GM19467 (cell line): ENCODE measurements around the gene MS4A14.
"Not testable (repeated sequence)": the region's sequence is repeated elsewhere in the genome, so short reads cannot be mapped to it uniquely, and the experiment has no call there.

Source experiments
- ATAC-seq: cut with Tn5 transposase; IDR thresholded peaks from one replicate; pipeline ENCODE4 v1.9.1; 2021; ENCODE audit warnings: mild to moderate bottlenecking, moderate library complexity; ENCODE audit not compliant: unreplicated experiment

MS4A14 gene

DNA sequence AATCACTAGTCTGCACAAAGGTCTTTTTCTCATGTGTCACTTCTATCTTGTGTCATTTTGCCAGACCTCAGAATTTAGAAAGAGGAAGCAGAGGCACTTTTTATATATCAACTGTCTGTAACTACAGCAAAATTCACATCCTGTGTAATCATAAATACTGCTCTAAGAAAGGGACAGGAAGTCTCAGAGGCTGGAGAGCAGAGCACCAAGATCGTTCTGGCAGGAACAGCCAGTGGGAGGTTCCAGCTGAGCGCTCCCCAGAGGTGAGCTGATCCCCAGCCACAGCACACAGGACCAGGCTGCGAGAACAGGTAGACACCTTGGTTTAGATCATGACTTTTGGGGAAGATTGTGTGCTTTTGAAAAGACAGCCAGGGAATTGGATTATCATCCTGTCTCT, 17.9 kb upstream of the MS4A14 start, which contains the start of gene MS4A7:
TSS of gene MS4A7 (plus strand) at position 179 of the 400 bp plus-strand sequence. CDS start 4,610 bp downstream, outside the sequence.
- ATAC-seq: peak; percentile 83

DNA sequence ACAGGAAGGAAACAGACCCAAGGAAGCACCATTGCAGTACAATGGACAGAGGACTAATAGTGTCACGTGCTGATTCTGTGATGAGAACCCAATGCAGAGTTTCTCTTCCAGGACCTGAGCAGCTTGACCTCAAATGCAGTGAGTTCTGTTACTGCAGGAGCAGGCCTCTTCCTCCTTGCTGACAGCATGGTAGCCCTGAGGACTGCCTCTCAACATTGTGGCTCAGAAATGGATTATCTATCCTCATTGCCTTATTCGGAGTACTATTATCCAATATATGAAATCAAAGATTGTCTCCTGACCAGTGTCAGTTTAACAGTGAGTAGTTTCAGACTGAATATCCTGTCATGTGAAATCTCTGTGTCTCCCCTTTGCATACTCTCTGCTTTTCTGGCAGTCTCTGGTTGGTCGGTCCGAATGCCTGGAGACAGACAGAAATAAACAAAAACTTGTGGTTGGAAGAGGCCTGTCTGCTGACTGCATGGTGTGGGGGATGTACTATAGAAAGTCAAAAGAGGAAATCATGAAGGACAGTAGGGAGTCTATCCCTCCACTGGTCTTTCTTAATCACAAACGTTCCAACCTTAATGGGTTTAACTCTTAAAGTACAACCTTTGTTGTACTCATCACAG, 6.9 kb upstream of the MS4A14 start:
- peak; percentile 82 for ATAC-seq

DNA sequence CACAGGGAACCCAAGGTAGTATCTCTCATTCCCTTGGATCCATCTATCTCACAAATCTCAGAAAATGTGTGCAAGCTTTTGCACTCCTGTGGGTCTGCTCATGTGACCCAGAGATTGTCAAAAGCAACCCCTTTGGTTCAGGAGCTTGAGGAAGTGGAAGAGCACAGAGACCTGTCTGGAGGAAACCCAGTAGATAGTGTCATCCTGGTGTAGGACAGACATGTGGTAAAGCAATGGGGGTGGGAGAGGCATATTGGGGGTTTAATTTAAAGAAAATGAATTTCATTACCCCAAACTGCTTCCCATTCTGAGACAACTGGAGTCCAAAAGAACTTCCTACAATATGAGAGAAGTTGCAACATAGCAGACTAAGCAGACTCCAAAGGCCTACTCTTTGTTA, 5.8 kb upstream of the MS4A14 start:
- no peak for ATAC-seq

DNA sequence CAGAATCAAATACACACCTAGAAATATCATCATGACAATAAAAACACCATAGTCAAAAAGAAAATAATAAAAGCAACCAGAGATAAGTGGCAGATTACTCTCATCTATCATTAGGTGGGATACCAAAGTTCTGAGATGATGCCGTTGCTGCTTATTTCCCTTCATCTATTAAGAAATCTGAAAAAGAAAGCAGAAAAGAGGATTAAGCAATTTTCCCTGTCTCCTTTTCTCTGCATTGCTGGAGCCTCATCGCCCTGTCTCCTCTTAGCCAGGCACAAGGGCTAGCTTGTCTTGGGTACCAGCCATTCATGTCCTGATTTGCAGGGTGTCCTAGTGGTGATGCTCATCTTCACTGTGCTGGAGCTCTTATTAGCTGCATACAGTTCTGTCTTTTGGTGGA, 3.9 kb upstream of the MS4A14 start:
- ATAC-seq: no peak

DNA sequence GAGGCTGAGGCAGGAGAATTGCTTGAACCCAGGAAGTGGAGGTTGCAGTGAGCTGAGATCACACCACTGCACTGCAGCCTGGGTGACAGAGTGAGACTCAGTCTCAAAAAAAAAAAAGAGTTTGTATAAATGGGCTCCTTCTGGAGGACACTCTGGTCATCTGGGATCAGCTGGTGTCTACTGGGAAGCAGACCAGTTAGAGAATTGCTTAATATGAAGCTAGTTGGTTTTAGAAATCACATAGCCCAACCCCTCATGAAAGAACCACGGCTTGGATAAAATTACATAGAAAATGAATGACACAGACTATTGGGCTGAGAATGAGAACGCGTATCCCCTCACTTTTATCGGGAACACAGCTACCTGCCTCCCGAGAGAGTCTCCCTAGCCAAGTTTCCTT, 3.2 kb upstream of the MS4A14 start:
- no peak for ATAC-seq

DNA sequence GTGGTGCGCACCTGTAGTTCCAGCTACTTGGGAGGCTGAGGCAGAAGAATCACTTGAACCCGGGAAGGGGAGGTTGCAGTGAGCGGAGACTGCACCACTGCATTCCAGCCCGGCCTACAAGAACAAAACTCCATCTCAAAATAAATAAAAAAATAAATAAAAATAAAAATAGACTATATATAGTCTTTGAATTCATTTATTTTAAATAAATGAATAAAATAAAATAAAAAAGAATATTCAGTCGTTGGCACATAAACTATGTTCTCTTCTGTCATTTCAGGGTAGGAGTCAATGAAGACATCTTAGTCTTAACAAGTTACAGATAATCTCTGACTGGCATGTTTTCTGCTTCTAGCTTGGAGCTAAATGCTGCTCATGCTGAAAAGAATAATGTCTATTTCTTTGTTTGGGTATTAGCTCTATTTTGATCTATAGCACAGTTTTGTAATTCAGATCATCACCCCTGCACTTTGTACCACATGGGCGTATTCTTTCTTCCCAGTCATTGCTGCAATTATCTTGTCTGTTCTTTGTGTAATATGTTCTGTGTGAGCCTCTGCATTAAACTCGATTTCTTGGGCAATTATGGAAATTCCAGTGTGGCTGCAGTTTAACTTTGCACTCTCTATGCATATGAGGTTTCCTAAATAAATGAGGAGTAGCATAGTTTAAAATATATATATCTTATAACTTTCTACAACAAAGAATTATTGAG, 1.4 kb upstream of the MS4A14 start:
- no peak for ATAC-seq

DNA sequence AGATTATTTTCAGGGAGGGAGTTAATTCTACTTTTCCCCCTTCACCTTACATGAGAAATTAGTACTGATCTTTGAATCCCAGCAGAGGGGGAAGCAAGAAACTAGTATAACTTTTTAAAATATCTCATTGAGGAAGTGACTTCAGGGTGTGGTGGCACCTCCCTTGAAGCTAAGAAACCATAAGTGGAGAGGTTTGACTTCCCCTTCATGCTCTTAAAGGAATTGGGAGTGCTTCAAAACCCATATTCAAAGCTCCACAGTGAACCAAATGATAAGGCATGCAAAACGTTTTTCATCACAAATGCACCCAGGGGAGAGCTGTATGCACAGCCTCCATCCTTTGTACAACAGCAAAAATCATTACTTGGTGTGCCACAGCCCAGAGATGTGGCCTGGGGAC, 540 bp downstream of the MS4A14 start:
- peak; percentile 79 for ATAC-seq

DNA sequence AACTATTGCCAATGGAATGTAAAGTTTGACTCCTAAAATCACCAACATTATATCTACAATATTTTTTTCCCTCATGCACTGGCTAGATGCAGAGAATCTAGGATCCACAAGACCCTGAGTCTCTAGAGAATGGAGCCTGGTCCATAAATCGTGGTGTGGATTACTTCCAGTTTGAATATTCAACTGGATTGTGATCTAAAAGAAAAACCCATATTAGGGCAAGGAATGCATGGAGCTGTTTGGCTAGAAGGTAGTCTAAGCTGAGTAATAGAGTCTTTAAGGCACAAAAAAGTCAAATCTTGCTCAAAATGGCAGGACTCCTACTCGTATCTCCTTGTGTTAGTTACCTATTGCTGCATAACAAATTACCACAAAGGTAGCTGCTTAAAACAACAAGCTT, 23.8 kb downstream of the MS4A14 start:
- ATAC-seq: no peak

DNA sequence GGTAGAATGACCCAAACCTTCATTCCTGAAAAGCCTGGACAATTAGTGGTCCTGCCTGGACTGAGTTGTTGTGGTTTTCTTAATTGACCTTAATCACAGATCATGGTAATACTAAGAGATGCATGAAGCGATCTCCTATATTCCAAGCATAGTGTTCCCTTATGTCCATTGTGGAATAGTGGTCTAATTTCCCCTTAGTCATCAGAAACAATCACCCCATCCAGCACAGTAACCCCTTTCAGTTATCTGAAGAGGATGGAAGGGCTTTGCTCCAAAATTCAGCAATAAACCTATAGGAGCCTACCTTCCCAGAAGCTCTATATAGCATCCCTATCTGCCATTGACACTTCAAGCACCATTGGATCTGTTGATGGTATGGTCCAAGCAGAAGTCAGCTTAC, 26.4 kb downstream of the MS4A14 start:
- ATAC-seq: no peak

DNA sequence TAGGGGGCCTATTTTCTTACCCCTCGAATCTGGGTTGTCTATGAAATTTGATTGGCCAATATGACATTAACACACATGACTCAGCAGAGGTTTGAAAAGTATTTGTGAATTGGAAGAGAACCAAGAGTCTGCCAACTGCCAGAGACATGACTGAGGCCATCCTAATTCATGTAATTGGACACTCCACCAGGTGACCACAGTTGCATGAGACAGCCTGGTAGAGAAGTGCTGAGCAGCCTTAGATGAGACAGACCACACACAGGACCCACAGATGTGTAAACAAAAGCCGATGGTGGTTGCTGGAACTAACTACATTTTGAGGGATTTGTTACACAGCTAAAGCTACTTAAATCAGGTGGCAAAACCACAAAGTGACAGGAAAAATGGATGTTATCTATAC, 32.3 kb downstream of the MS4A14 start:
- no peak for ATAC-seq

DNA sequence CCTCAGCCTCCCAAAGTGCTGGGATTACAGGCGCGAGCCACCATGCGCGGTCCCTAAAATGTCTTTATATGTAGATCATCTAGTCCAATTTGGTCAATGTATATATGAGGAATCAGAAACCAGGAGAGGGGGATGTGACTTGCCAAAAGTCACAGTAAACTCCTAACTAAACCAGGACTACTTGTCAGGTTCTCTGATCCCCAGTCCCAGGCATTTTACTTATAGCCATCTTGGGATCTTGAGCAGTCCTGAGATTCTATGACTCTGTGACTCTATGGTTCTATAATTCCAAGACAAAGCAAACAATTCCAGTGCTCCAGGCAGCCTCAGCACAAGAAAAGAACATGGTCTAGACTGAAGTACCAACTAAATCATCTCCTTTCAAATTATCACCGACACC, 33.0 kb downstream of the MS4A14 start, which contains the start of gene MS4A5:
TSS of gene MS4A5 (plus strand) at position 301 of the 400 bp plus-strand sequence. CDS start 103 bp downstream, outside the sequence.
- ATAC-seq: no peak

DNA sequence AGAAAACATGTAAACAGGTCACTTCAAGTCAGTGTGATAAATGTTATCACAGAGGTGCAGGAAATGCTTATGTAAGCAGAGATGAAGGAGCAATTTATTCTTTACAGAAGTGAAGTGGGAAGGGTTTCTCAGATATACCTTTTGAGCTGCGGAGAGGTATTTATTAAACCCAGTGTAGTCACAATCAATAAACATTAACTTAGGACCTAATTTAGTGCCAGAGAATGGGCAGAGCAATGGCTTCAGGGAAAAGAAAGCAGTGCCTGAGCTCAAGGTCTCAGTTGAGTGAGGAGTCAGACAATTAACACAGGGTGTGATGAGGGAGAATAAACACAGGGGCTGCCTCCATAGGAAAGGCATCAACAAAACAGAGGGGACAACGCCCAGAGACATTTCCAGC, 35.0 kb downstream of the MS4A14 start:
- no peak for ATAC-seq

DNA sequence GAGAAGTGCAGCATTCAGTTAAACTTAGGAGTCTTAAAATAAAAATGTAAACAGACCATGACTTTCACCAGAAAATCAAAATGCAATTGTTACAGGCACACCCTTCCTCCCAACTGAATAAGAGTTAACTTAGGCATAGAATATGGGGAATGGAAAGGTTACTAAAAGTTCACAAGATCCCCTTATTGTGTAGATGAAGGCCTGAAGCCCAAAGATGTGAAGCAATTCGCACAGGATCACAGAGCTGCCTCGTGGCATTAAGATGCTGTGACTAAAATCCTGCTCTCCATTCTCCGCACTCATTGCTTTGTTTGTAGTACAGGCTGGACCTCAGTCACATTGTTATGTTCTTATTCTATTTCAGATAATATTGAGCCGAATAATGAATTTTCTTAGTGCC, 37.1 kb downstream of the MS4A14 start:
- no peak for ATAC-seq

DNA sequence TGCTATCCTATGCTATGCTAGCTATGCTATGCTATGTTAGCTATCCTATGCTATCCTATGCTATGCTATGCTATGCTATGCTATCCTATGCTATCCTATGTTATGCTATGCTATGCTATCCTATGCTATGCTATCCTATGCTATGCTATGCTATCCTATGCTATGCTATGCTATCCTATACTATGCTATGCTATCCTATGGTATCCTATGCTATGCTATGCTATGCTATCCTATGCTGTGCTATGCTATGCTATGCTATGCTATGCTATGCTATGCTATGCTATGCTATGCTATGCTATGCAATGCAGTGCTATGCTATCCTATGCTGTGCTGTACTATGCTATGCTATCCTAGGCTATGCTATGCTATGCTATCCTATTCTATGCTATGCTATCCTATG, 50.8 kb downstream of the MS4A14 start:
- ATAC-seq: no peak

DNA sequence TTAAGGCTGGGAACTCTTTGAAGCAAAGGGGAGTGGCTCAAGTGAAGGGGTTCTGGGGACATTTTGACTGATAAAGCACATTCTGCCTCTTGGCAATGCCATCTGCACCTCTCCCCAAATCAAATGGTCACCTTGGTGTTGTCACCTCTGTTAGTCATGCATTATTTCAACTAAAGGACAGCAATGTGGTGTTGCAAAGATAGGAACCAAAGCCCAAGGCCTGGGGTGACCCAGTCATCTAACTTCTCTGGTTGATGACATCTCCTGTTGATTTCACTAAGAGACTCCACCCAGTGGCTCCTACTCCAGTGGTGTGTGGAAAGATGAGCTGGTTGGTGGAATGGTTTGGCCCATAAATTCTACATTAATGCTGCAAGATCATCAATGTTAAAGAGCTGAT, 51.6 kb downstream of the MS4A14 start:
- no peak for ATAC-seq

DNA sequence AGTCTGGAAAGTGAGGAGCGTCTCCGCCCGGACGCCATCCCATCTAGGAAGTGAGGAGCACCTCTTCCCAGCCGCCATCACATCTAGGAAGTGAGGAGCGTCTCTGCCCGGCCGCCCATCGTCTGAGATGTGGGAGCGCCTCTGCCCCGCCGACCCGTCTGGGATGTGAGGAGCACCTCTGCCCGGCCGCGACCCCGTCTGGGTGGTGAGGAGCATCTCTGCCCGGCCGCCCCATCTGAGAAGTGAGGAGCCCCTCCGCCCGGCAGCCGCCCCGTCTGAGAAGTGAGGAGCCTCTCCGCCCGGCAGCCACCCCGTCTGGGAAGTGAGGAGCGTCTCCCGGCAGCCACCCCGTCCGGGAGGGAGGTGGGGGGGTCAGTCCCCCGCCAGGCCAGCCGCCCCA, 54.9 kb downstream of the MS4A14 start:
- ATAC-seq: not testable (repeated sequence)

DNA sequence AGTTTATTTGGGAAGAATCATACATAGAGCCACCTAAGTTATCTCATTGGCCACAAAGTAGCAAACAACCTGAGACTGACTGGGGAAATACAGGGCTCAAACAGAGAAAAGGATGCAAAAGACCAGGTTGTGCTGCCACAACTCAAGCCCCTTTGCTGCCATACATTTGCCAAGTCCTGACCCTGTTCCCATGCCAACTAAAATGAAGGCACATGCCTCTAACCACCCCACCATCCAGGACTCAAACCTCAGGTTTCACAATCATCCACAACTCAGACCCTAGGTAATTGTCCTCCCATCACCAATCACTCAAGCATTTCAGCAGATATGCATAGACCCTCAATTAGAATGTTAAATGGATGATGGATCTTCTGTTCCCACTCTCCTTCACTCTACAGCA, 58.0 kb downstream of the MS4A14 start:
- ATAC-seq: no peak

DNA sequence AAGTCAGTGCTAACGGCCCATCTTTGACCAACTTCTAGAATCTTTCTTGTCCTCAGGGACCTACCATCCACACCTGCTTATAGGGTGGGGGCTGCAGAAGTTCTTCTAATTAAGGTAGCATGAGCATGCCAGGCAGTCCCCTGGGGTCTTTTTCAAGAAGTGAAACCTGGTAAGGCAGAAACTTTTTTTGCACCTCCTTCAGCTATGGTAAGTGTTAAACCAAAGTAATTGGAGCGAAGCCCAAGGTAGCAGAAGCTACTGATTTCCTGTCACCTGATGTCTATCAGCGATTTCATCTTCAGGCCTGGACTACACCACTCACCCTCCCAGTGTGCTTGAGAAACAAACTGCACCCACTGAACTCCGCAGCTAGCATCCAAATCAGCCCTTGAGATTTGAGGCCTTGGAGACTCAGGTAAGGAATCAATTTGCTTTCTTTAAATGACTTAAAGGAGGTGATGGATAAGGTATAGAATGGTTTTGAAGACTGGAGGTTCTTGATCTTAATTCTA, 59.3 kb downstream of the MS4A14 start, which contains the start of gene MS4A1:
TSS of gene MS4A1 (plus strand) at position 317 of the 512 bp plus-strand sequence. CDS start 6,528 bp downstream, outside the sequence.
- ATAC-seq: peak; percentile 88

DNA sequence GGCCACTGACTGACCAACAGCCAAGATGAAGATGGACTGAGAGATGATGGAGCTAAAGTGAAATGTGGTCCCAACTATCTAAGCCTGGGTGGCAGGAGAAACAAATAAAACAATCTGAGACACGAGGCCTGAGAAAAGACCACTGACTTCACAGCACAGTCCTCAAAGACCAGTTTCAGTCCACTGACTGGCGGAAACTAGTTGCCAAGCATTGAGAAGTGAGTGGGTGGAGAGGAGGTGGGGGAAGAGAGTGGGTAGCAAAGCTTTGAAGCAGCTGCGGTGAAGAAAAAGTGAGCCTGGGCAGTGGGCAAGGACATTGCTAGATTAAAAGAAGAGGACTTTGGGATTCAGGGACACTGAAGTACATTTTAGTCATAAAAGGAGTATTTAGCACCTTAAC, 61.3 kb downstream of the MS4A14 start:
- ATAC-seq: peak; percentile 32

DNA sequence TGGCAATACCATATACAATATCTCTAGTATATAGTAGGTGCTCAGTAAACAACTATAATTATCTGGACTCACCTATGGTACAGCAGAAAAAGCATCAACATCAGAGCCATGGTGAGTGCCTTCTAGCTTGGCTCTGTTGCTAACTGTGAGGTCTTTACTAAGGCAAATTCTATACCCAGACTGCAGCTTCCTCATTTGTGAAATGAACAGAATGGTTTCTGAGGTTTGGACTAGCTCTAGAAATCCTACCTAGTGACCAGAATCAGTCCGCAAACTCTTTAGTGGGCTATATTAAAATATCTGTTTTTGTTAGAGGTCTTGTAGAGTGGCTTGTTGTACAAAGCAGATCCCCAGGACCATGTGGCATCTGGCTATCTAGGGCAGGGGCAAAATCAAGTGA, 63.1 kb downstream of the MS4A14 start:
- no peak for ATAC-seq
